HG02840 (cell line): ENCODE results near the gene COBL.
A peak's percentile ranks its signal among the peaks of the same experiment; 100 is the strongest.
"Not testable (repeated sequence)": the region's sequence is repeated elsewhere in the genome, so short reads cannot be mapped to it uniquely, and the experiment has no call there.

ENCODE experiments used
- ATAC-seq: cut with Tn5 transposase; IDR thresholded peaks from one replicate; pipeline ENCODE4 v1.9.1; 2021; ENCODE audit warnings: mild to moderate bottlenecking, moderate library complexity, moderate number of reproducible peaks; ENCODE audit not compliant: unreplicated experiment, low FRiP score

The COBL gene

DNA sequence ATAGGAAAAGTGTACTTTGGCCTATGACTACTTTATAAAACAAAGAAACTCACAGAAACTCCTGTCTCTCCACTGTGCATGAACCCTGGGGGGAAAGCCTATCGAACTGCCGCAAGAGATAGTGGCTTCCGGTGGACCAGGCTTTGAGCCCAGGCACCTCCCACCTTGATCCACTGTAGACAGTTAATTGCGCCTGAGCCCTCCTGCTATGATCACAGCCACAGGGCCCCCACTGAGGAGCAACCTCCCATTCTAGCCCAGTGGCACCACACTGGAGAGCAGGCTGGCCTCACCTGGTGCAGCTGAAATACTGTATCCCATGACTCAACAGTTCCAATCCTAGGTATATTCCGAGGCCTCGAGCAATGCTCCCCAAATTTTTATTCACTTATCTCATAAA lies 98.8 kb downstream of the COBL start:
- no peak for ATAC-seq

DNA sequence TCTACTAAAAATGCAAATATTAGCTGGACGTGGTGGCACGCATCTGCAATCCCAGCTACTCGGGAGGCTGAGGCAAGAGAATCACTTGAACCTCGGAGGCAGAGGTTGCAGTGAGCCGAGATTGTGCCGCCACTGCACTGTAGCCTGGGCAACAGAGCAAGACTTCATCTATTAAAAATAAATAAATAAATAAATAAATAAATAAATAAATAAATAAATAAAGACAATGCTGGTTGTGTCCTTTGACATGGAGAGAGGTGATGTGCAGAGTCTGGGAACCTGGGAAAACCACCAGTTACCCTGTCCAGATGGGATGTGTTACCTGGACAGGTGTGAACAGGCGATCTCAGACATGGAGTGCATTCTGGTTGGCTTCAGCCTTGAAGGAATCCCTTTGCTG lies 102.5 kb downstream of the COBL start:
- ATAC-seq: no peak

DNA sequence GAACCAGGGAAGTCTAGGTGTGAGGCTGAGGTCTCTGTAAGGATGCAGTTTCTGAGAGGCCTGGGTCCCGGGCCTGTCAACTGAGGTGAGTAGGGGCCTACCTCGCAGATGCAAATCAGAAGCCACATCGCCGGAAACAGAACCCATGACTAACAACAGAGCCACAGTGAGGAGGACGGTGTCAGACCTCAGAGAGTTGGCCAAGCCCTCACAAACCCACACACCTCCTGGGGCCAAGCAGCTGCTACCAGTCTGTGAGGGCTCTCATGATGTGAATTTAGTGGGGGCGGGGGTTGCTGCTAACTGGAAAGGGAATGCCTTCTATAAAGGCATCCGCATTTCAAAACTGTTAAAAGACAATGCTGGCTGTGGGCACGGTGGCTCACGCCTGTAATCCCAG lies 103.0 kb downstream of the COBL start:
- ATAC-seq: no peak

DNA sequence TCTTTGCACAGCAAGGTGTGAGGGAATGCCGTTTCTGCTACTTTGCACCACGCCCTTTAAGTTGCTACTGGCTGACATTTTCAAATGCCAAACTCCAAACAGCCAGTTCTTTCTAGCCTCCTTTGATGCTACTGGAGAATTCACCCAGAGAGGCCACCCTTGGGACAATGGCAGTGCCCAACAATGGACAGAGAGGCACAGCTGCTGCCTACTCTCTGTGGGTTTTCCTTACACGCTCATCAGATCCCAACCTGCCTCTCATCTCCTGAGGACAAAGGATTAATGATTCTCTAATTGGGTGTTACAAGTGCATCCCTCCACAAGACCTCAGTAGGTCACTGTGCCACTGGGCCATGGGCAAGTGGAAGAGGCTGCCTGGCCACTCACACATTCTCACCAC lies 105.8 kb downstream of the COBL start:
- ATAC-seq: no peak

DNA sequence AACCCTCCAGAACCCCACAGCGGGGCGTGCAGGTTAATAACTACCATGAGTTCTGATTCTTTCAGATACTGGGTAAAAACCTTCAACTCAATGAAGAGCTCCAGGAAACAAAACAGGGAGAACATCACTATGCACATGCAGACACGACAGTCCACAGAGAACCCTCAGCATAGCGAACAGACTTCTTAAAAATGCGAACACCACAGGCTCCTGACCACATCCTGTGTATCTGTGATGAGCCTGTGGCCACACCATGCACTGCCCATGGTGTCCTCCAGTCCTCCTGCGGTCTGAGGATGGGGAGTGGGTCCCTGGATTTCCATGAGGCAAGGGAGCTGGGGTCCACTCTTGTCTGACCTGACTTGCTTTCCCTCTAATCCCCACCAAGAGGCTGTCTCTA lies 107.2 kb downstream of the COBL start:
- no peak for ATAC-seq

DNA sequence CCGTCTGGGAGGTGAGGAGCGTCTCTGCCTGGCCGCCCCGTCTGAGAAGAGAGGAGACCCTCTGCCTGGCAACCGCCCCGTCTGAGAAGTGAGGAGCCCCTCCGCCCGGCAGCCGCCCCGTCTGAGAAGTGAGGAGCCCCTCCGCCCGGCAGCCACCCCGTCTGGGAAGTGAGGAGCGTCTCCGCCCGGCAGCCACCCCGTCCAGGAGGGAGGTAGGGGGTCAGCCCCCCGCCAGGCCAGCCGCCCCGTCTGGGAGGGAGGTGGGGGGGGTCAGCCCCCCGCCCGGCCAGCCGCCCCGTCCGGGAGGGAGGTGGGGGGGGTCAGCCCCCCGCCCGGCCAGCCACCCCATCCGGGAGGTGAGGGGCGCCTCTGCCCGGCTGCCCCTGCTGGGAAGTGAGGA lies 108.5 kb downstream of the COBL start:
- ATAC-seq: not testable (repeated sequence)

DNA sequence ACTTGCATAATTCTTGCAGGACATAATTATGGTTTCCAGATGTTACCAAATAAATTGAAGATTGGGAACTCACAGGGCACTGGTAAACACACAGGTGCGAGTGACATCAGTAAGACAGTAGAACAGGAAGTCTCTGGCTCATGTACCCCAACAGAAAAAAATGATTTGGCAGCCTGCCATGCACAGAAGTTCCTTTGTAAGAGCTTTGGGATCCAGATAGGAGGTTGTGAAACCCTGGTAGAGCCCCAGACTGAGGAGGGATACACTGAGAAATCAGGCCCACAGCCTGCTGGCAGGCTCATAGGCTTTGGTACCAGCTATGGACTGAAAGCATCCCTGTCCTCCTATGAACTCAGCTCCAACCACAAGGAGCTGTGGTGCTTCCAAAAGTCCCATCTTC lies 118.0 kb downstream of the COBL start:
- no peak for ATAC-seq

DNA sequence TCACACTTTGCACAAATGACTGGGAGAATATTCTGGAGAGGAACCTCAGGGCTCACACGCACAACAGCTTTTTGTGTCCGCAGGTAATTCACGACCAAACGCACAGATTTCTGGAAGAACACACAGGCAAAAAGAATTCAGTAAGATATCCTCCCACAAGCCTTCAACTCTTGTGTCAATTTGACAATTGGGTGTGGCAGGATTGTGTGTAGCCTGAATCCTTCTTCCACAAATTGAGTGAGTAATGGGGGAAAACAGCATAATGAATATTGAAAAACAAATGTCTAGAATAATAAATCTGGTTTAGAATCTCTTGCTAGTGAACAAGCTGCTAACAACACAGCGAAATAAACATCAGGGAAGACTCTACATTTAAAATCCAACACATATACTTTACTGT lies 125.6 kb downstream of the COBL start:
- no peak for ATAC-seq

DNA sequence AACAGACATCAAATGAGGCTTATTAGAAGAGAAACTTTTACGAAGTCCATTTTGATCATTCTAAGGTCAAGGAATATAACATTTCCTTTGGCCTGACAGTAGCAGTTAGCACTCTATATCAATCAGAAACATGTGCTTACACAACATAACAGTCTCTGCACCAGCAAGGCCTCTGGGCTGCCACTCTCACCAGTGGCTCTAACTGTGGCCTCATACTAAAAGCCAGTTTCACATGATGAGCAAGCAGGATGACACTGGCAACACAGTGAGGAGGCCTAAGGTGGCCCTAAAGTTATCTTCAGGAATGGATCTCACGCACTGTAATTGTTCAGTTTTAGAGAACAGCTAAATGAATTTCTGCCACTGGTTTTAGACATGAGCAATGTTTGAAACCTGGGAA lies 126.8 kb downstream of the COBL start:
- ATAC-seq: no peak

DNA sequence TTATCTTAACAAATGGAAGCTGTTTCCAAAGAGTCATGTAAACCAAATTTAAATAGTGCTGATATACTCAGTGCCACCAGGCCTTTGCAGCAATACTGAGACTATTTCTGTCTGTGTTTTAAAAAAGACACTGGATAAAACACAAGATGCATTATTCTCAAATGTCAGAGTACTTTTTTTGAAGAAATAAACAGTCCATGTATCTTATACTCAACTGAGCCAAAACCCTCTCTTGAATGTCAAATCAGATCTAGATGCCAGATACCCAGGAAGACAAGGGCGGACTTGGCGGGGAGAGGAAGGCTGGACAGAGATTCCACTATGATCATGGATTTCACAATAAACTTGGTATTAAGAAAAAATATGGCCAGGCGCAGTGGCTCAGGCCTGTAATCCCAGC lies 127.6 kb downstream of the COBL start:
- ATAC-seq: no peak

DNA sequence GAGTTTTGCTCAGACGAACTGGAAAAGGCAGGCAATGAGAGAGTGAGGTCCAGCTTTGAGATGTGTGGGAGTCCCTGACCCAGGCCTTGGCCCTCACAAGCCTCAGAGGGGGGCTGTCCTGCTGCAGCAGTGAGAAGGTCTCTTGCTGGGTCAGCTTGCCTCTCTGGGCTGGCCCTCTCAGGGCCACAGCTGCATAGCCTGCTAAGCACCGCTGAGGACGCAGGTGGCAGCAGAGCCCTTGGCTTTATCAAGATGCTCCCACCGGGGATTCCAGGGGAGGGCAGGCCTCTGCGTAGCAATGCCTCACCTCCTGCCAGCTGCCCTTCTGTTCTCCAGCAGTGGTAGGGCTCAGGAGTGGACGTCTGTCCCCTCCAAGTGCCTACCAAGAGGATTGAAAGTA lies 128.7 kb downstream of the COBL start:
- no peak for ATAC-seq

DNA sequence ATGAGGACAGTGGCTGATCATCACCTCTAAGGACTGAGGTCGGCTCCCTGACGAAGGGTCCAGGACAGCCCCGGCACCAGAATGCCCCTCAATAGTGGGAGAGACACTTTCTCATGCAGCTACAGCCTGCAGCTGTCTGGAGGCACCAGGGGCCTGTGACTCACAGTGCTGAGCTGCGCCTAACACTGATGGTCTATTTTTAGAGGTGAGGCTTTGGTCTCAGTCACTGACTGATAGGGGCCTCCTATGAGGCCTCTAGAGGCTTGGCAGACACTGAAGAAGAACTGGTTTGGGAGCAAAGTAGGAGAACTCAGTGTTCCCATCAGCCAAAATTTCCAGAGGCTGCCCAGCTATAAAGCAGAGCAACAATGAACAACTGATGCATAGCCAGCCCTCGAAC lies 130.1 kb downstream of the COBL start:
- no peak for ATAC-seq

DNA sequence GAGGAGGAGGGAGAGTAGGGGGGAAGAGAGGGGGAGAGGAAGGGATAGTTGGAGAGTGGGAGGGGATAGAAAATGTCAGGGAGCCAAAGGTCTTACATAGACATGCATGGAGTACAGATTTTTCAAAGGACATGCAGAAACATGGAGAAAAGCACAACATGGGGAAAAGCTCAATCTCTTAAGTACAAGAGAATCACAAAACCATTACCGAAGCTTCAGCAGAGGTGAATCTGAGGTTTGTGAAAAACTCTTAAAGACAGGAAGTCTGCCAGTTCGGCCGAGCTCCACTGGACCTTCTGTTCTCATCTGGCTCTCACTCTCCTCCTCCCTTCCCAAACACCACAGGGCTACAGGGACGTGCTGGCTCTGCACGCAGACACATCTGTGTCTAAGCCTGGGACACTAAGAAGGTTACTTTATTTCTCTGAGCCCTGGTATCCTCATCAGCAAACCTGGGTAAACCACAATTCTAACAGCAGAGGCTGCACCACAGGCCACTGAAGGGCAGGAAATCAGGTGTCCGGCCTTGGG lies 133.9 kb downstream of the COBL start:
- ATAC-seq: no peak

DNA sequence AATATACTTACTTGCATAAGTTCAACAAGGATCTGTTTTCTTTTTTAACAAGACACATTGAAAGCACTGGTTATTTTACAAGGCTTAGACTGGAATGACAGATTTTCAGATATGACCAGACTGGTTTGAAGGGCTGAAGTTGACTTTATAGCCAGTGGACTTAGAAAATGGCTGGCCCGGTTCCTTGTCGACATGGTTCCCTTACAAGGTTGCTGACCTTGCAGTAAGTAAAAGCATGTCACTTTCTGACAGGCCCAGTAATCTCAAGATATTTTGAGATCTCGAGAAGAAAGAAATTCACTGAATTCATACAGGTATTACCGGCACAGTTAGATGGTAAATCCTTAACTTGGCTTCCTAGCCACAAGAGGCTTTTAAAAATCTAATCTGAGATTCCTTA lies 136.5 kb downstream of the COBL start:
- no peak for ATAC-seq

DNA sequence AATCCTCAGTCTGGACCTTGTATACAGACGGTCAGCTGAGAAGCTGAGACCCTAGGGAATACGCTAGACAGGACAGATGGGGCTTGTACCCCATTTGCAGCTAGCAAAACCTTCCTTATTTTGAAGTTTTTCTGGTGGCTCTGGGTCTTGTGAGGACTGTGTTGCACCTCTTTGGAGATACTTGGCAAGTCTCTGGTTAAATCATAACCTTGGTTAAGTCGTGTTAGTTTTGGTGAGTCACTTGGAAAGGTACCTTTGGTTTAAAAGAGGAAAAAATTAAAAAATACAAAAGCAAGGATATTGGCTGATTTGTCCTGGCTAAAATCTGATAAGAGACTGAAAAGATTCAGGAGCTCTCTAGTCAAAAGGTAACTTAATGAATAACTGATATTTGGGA lies 140.6 kb downstream of the COBL start:
- ATAC-seq: no peak

DNA sequence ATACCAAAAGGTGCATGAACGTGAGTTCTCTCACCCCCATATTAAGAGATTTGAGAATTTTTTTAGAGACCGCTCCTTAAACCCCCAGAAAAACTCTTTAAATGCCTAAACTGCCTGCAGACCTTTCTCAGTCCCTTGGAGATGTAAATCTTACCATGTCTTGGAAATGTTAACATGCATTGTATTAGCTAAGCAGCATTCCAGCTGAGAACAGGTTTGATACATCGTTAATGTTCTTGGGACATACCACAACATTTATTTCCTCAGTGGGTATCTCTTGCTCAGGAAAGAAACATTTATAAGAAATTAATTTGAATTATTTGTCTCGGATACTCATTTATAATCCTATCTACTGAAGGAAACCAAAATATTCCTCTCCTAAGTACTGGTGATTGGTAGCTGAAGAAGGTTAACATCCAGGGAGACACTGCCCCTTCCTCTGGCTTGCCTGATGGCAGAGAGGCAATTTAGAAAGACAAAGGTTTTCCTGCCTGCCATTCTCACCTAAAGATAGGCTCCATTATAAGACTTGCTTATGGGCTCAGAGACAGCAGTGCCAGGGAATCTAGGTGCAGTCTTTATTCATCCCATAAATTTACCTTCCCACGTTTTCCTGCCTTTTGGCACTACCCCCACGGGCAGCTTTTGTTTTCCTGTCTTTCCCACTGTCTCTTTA lies 141.2 kb downstream of the COBL start:
- ATAC-seq: no peak

DNA sequence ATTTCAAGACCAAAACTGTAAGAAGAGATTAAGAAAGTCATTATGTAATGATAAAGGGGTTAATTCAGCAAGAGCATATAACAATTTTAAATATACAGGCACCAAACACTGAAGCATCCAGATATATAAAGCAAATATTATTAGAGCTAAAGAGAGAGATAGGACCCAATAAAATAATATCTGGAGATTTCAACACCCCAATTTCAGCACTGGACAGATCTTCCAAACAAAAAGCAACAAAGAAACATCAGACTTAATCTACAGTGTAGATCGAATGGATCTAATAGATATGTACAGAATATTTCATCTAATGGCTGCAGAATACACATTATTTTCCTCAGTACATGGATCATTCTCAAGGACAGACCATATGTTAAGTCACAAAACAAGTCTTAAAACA lies 151.3 kb downstream of the COBL start:
- no peak for ATAC-seq

DNA sequence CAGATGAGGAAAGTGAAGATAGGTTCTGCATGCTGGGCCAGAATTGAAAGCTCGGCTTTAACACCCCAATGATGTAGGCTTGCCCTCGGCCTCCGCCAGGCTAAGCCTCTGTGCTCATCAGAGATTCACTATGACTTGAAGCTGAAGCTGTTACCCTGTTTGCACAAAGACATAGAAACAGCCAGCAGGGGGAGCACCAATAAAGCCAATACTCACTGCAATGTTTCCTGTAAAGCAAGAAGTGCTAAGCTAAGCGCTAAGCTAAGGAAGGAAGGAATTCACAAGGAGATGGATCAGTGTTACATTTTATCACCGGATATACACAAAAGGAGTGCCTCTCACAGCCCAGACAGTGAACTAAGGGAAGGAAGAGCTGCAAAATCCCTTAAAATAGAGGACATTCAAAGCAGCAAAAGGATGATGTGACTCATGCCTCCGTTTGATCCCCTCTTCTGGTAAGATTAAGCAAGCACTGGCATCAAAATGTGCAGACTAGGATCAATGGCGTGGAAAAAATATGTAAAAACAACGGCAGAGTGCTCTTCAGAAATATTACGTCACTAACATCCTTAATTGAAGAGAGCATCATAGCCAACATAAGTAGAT lies 153.8 kb downstream of the COBL start:
- peak; percentile 97 for ATAC-seq

DNA sequence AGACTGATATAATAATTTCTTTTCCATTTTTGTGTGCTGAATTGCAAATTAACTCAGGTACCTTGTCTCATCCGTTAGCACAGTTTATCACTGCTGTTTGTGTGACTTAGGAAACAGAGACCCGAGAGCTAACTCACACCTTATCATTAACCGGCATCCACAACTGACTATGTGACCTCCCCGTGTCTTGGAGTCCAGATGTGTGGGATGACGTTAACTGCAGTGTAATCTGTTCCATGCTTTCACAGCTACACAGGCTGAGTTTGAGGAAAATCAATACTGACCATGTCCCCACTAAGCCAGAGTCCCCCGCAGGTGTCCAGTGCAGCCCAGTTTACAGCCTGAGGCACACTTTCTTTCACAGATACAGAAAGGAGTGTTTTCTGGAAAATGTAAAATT lies 154.7 kb downstream of the COBL start:
- ATAC-seq: no peak

DNA sequence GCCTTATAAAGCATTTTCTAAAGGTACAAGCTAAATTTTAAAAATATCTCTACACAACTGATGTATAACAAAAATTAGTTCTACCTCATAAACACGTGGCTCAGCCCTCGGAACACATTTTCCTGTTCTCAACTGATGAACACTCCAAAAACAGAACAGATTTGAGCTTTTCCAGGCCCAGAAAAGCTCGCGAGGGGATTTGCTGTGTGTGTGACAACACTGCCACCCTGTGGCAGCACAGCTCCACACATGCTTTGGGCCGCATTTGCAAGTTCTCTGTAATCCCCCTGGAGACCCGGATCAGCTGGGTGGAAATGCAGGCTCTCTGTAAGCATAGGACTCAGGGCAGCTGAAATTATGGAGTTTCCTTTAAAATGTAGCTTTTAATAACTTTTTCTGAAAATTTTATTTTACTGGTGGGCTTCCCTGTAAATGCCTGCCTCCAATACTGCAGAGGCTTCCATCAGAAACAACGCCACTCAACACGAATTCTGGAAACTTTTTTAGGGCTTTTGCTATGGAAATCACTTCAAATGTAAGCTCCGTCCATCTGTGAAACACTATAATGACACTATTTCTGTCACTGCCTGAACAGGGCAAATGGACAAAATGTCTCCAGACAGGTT lies 155.5 kb downstream of the COBL start:
- ATAC-seq: no peak

DNA sequence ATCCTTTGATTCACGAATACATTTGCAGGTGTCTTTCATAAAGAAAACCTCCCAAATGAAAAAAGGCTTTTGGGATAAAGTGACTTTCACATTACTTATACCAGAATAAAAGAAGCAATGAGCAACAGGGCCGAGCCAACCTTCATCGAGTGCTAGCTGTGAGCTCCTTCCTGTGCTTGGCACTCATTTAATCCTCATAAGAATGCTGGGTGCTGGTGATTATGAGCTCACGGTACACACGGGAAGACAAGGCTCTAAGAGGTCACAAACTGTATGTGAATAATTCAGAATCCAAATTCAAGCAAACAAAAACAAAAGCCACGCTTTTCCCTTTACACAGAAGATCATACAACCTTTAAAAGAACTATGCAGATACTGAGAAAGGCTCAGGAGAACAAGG lies 156.2 kb downstream of the COBL start:
- ATAC-seq: no peak
